Right lobe of liver (tissue), 4 donors: ENCODE data around the gene SEMA7A.

Experiments used
- POLR2A ChIP-seq: fragments of 450-650 bp; IDR thresholded peaks from one replicate; pipeline ENCODE4 v1.6.1; 2017; ENCODE audit warnings: antibody characterized with exemption, mild to moderate bottlenecking
- TF ChIP-seq, protein P1 (sequence below), 4 donors: fragments of 200-600 bp in 3 of 4; fragments of 450-650 bp in 1 of 4; IDR thresholded peaks; one replicate each; pipeline versions ENCODE4 v1.5.1 to v1.8.0; 2016 to 2022; ENCODE audit warnings: antibody characterized with exemption in 4 of 4, mild to moderate bottlenecking in 2 of 4
- donor health status: DM: no; HTN: no; CAD: no.
- donor health status: DM: no; HTN: no; CAD: no.
- donor health status: DM: no; HTN: yes; CAD: no.

DNA sequence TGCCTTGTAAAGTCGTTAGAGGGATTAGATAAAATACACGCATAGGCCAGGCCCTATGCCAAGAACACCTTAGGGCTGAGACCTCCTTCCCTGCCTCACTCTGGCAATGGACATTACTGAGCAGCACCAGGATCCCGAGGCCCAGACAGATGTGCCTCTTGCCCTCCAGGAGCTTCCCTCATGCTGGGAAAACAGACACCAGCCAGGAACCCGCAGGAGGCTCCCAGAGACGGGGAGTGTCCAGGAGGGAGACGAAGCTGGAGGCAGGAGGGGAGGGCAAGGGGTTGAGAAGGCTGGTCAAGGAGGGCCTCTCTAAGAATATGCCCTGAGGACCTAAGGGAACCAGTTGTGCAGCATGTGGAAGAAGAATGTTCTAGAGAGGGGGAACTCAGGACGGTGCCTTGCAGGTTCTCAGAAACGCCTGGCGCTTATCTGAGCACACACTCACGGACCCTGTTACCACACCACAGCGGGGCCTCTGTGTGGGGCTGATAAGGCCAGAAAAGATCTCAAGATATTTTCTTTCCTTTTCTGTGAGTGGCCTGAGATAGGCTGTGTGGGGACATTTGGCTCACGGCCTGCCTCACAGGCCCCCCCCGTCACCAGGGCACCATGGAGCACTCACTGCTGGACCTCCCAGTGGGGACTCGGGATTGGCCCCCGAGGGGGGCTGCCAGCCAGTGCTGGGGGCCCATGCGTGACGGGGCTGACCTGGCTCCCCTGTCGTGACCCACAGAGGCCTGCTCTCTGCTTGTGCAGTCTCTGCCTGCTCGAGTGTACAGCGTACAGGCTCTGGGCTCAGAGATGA, 44.3 kb downstream of the SEMA7A start:
- TF ChIP-seq, protein P1, sequence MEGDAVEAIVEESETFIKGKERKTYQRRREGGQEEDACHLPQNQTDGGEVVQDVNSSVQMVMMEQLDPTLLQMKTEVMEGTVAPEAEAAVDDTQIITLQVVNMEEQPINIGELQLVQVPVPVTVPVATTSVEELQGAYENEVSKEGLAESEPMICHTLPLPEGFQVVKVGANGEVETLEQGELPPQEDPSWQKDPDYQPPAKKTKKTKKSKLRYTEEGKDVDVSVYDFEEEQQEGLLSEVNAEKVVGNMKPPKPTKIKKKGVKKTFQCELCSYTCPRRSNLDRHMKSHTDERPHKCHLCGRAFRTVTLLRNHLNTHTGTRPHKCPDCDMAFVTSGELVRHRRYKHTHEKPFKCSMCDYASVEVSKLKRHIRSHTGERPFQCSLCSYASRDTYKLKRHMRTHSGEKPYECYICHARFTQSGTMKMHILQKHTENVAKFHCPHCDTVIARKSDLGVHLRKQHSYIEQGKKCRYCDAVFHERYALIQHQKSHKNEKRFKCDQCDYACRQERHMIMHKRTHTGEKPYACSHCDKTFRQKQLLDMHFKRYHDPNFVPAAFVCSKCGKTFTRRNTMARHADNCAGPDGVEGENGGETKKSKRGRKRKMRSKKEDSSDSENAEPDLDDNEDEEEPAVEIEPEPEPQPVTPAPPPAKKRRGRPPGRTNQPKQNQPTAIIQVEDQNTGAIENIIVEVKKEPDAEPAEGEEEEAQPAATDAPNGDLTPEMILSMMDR (IDR thresholded peaks at IDR 0.05) = no peak
- TF ChIP-seq POLR2A = no peak
